CD14-positive monocyte (primary cell): ENCODE data around the gene CACNA1C. TPM values are rescaled to one million over a fixed set of nuclear protein-coding genes. Genes with fewer than 3 reads are reported as not detected.
A peak's percentile ranks its signal among the peaks of the same experiment; 100 is the strongest.

Experiments
- DNase-seq, 3 donors: peaks; one replicate each; pipeline ENCODE4 v3.0.0-alpha.2; 2011 to 2022
- H2AFZ ChIP-seq: 2 replicates; pipeline ENCODE4 v1.6.0; 2012; ENCODE audit warnings: mild to moderate bottlenecking, low read depth, low read length, inconsistent platforms; ENCODE audit not compliant: insufficient read depth, poor library complexity, severe bottlenecking
- H3K27ac ChIP-seq, 2 donors: 1 replicate in 1 of 2; 2 replicates in 1 of 2; pipeline ENCODE4 v1.5.1; 2012 to 2013; ENCODE audit warnings: low read length in 2 of 2, control low read depth in 1 of 2, inconsistent platforms in 1 of 2, low read depth in 1 of 2, mild to moderate bottlenecking in 1 of 2
- H3K27me3 ChIP-seq, 2 donors: one replicate each; pipeline versions ENCODE4 v1.6.0 to v1.6.1; 2011 to 2013; ENCODE audit warnings: low read length in 2 of 2; ENCODE audit not compliant: control insufficient read depth in 2 of 2, insufficient read depth in 2 of 2
- H3K36me3 ChIP-seq, 2 donors: replicated peaks in 1 of 2; 1 replicate in 1 of 2; 2 replicates in 1 of 2; pipeline versions ENCODE4 v1.5.1 to v1.6.1; 2012 to 2013; ENCODE audit warnings: low read length in 2 of 2, control low read depth in 1 of 2, inconsistent platforms in 1 of 2, mild to moderate bottlenecking in 1 of 2; ENCODE audit not compliant: insufficient read depth in 2 of 2, control insufficient read depth in 1 of 2
- H3K4me1 ChIP-seq, 2 donors: 1 replicate in 1 of 2; 2 replicates in 1 of 2; pipeline versions ENCODE4 v1.5.1 to v1.6.1; 2012 to 2013; ENCODE audit warnings: low read length in 2 of 2, control low read depth in 1 of 2, inconsistent platforms in 1 of 2, mild to moderate bottlenecking in 1 of 2, moderate library complexity in 1 of 2; ENCODE audit not compliant: insufficient read depth in 2 of 2, control insufficient read depth in 1 of 2
- H3K4me2 ChIP-seq: replicated peaks from 2 replicates; pipeline ENCODE3; 2012; ENCODE audit warnings: low read length, moderate library complexity, mild to moderate bottlenecking; ENCODE audit not compliant: poor library complexity, severe bottlenecking; ENCODE audit errors: extremely low read depth
- H3K4me3 ChIP-seq, 3 experiments: fragments of 200-600 bp in 1 of 3; sonication (generic) in 1 of 3; replicated peaks in 1 of 3; 1 replicate in 2 of 3; 2 replicates in 1 of 3; pipeline ENCODE4 v1.5.1; 2011 to 2013; ENCODE audit warnings: low read length in 3 of 3, mild to moderate bottlenecking in 3 of 3, control low read depth in 2 of 3, low read depth in 2 of 3, inconsistent platforms in 1 of 3, moderate library complexity in 1 of 3
- H3K79me2 ChIP-seq: 2 replicates; pipeline ENCODE4 v1.6.0; 2012; ENCODE audit warnings: mild to moderate bottlenecking, control low read depth, inconsistent platforms, low read length, moderate library complexity; ENCODE audit not compliant: insufficient read depth
- H3K9ac ChIP-seq: 2 replicates; pipeline ENCODE4 v1.6.0; 2017; ENCODE audit warnings: low read length, mild to moderate bottlenecking; ENCODE audit not compliant: insufficient read depth, poor library complexity, severe bottlenecking
- H3K9me3 ChIP-seq, 2 donors: replicated peaks in 1 of 2; 1 replicate in 1 of 2; 2 replicates in 1 of 2; pipeline versions ENCODE4 v1.5.1 to v1.6.1; 2012 to 2013; ENCODE audit warnings: low read length in 2 of 2, control low read depth in 1 of 2; ENCODE audit not compliant: control insufficient read depth in 1 of 2, insufficient read depth in 1 of 2
- H4K20me1 ChIP-seq: 2 replicates; pipeline ENCODE4 v1.6.0; 2012; ENCODE audit warnings: mild to moderate bottlenecking, low read length, control low read depth, moderate library complexity; ENCODE audit not compliant: insufficient read depth
- H3K27ac Mint-ChIP-seq, 7 donors: one replicate each; pipeline ENCODE4 v1.8.0; 2020; ENCODE audit warnings: mild to moderate bottlenecking in 7 of 7, mixed read lengths in 7 of 7, moderate library complexity in 6 of 7, inconsistent platforms in 2 of 7
- H3K27me3 Mint-ChIP-seq, 3 donors: one replicate each; pipeline ENCODE4 v1.8.0; 2021 to 2022; ENCODE audit warnings: low read depth in 3 of 3, mild to moderate bottlenecking in 3 of 3, mixed read lengths in 3 of 3, moderate library complexity in 3 of 3, inconsistent platforms in 1 of 3
- H3K36me3 Mint-ChIP-seq, 2 donors: one replicate each; pipeline ENCODE4 v1.8.0; 2020; ENCODE audit warnings: mixed read lengths in 2 of 2, inconsistent platforms in 1 of 2, mild to moderate bottlenecking in 1 of 2
- H3K4me1 Mint-ChIP-seq: one replicate; pipeline ENCODE4 v1.8.0; 2020; ENCODE audit warnings: mild to moderate bottlenecking, mixed read lengths
- H3K4me3 Mint-ChIP-seq, 2 donors: one replicate each; pipeline ENCODE4 v1.8.0; 2020; ENCODE audit warnings: mild to moderate bottlenecking in 2 of 2, mixed read lengths in 2 of 2, moderate library complexity in 1 of 2
- H3K9me3 Mint-ChIP-seq, 7 donors: one replicate each; pipeline ENCODE4 v1.8.0; 2020 to 2022; ENCODE audit warnings: mixed read lengths in 7 of 7, mild to moderate bottlenecking in 6 of 7, moderate library complexity in 6 of 7, inconsistent platforms in 2 of 7
- CTCF ChIP-seq: fragments of 200-600 bp; IDR thresholded peaks from one replicate; pipeline ENCODE4 v1.8.0; 2022; ENCODE audit warnings: antibody characterized with exemption, mild to moderate bottlenecking
- WGBS: methylation state at CpG from one replicate; pipeline ENCODE4 v1.1.5; 2013; ENCODE audit warnings: missing lambda C conversion rate; ENCODE audit not compliant: insufficient coverage; 5-methylcytosine and 5-hydroxymethylcytosine counted together
- intact Hi-C, 2 donors: fragments of 100-400 bp; cut with micrococcal nuclease; formaldehyde crosslinking; loops; one replicate each; pipeline versions ENCODE4 v1.15.0 to v1.15.1; 2023
- polyA plus RNA-seq, 3 donors: library from polyadenylated mRNA; depleted of rRNA in 1 of 3; unstranded in 2 of 3; stranded (reverse) in 1 of 3; fragments of 300-500 nt in 2 of 3; fragments of >200 nt in 1 of 3; fragmentation: Illumina TruSeq in 2 of 3; gene quantifications; 1 replicate in 2 of 3; 2 replicates in 1 of 3; pipeline ENCODE4 v1.2.3, GENCODE V29; 2012 to 2021

Gene CACNA1C
- polyA plus RNA-seq, 3 donors: not detected

- Mint-ChIP-seq H3K36me3 (no peaks in the 10 kb centered on the region), H3K27ac (no peak overlapping the region), H3K4me3 (no peak overlapping the region), H3K27me3 (peaks cover 0 to 7% (median under 1%) of the 10 kb centered on the region in 3 donors), H3K4me1 (peaks cover 13% of the 10 kb centered on the region), H3K9me3 (peaks cover 0 to 3% (median 0%) of the 10 kb centered on the region in 7 donors)
- peaks cover 7 to 10% of the 10 kb centered on the region in 2 donors for H3K4me1 ChIP-seq
- WGBS: 79% methylated on average over 6 of the region's 11 CpGs
- DNase-seq: no peak
- no peaks in the 10 kb centered on the region for H3K9me3 ChIP-seq
- no peak overlapping the region for H2AFZ ChIP-seq
- no peak for TF ChIP-seq CTCF
- H3K4me2 ChIP-seq: no peak overlapping the region
- H3K36me3 ChIP-seq: no peaks in the 10 kb centered on the region
- H3K9ac ChIP-seq: no peak overlapping the region
- H3K27ac ChIP-seq: no peak overlapping the region
- intact Hi-C loops: no loop called here
- no peaks in the 10 kb centered on the region for H3K79me2 ChIP-seq
- H3K4me3 ChIP-seq: no peak overlapping the region
- H4K20me1 ChIP-seq: no peaks in the 10 kb centered on the region
- no peaks in the 10 kb centered on the region for H3K27me3 ChIP-seq
Observed at GRCh38 chr12:2098852-2099251, 46.1 kb downstream of the CACNA1C start.

GRCh38 chr12:2099595-2099994 is 46.8 kb downstream of the CACNA1C start:
- no CpG with 5 or more reads among the region's 4 CpGs for WGBS
- Mint-ChIP-seq H3K9me3 (peaks cover 0 to 3% (median 0%) of the 10 kb centered on the region in 7 donors), H3K4me3 (no peak overlapping the region), H3K4me1 (peaks cover 5% of the 10 kb centered on the region), H3K36me3 (no peaks in the 10 kb centered on the region), H3K27ac (peak overlapping the region in 1 of 7 donors; percentile 35), H3K27me3 (peaks cover 0 to 7% (median 2%) of the 10 kb centered on the region in 3 donors)
- H3K9me3 ChIP-seq: no peaks in the 10 kb centered on the region
- H3K79me2 ChIP-seq: no peaks in the 10 kb centered on the region
- intact Hi-C loops: no loop called here
- no peak overlapping the region for H2AFZ ChIP-seq
- no peak for DNase-seq
- no peak overlapping the region for H3K4me3 ChIP-seq
- TF ChIP-seq CTCF: no peak
- no peaks in the 10 kb centered on the region for H3K36me3 ChIP-seq
- no peak overlapping the region for H3K27ac ChIP-seq
- H3K27me3 ChIP-seq: no peaks in the 10 kb centered on the region
- peaks cover 3 to 4% of the 10 kb centered on the region in 2 donors for H3K4me1 ChIP-seq
- H4K20me1 ChIP-seq: no peaks in the 10 kb centered on the region
- H3K9ac ChIP-seq: no peak overlapping the region
- no peak overlapping the region for H3K4me2 ChIP-seq
